HuH-7.5 (cell line): ENCODE data around the gene FXYD1.

Source experiments
- DNase-seq: peaks from one replicate; pipeline ENCODE4 v3.0.0; 2011; ENCODE audit warnings: low spot score

FXYD1 gene

DNA sequence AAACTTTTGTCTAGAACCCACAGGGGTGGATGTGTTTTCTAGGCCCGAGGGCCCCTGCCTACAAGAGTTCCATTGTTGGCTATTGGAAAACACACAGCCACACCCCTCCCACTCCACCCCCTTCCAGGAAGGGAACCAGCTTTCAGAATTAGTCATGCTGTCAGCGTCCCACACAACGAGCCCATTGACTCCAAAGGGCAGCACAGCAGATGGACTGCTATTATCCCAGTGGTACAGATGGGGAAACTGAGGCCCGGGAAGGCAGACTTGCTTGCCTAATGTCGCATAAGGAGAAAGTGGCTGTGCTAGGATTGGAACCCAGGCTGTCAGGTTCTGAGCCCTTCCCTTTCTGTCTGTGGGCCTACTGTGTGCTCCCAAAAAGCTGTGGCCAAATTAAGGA lies 31.1 kb upstream of the FXYD1 start:
- no peak for DNase-seq

GRCh38 chr19:35108730-35109129 lies 29.9 kb upstream of the FXYD1 start:
- no peak for DNase-seq

DNA sequence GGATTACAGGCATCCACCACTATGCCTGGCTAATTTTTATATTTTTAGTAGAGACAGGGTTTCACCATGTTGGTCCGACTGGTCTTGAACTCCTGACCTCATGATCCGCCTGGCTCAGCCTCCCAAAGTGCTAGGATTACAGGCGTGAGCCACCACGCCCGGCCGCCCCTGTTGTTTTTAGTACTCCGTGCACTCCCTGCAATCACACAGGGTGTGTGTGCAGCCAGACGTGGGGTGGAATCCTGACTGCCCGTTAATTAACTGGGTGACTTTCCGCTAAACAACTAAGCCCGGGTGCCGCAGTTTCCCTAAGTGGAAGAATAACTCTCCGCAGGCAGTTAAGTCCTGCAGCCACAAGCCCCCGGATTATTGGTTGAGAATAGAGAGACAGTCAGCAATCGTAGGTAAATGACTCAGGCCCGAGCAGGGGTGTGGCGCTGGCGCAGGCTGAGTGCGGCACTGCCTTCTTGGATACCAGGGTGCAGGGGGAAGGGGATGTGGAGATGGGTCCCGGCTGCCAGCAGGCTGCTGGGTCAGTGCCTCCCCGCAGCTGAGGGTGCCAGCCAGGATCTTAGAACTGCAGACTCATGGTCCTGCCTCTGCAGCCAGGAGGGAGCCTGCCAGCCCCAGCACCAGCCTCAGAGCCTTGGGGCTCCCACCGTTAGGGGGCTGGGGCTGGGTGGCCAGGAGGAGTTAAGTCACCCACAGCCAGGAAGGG lies 29.1 kb upstream of the FXYD1 start:
- DNase-seq, result no peak

- DNase-seq, result no peak
These were observed 27.6 kb upstream of the FXYD1 start for GRCh38 chr19:35110974-35111373.

DNA sequence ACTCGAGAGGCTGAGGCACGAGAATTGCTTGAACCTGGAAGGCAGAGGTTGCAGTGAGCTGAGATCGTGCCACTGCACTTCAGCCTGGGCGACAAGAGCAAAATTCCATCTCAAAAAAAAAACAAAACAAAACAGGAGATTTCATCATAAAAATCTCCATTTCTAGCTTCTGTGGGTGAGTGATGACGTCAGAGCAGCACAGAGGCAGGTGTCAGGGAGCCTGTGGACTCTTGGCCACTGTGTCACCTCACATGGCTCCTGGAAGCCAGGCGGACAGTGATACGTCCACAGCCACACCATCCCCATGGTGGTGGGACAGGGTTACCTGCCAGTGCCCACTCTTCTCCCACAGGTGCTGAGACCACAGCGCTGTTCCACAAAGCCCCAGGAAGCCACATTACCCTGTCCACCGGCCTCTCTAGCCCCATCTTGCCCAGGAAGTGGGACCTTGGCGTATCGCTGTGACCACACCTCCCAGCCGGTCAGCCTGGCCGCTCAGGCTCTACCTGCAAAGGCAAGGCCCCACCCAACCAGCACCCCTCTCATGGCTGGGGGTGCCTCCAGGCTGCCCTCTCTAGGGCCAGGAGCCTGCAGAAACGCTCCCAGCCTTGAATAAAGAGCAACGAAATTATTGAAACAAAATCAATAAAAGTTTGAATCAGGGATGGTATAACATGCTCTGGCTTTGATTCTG lies 25.5 kb upstream of the FXYD1 start:
- no peak for DNase-seq

GRCh38 chr19:35114353-35115176 lies 24.1 kb upstream of the FXYD1 start:
- DNase-seq, result peak; percentile 76

DNA sequence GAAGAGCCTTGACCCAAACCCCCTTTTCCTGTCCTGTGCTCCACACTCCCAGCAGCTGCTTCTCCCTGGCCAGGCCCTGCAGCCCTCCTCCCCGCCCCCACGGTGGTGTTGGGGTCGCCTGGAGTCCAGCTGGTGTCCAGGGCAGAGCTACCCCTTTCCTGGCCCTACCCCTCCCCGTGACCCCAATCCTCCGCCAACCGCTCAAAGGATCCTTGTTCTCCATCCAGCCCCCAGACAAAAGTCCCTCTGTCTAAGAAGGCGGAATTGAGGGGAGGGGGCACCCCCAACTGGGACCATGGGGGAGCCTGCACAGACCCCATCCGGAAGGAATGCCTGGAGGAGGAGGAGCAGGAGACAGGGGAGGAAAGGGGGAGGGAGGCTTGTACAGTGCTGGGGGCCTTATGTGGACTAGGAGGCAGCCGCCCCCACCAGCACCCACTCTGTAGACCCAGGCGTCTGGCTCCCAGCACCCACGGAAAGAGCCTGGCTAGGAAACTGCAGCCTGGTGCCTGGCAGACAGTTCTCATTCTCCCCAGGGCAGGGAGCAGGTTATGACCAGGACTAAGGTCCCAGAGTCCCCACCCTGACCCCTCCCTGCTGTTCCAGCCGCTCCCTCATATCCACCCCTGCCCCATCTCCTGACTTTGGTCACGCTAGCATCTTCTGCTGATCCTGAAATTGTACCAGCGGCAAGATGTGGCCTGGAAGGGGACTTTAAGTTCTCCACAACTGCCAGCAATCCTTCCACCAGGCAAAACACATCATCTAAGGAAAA lies 23.3 kb upstream of the FXYD1 start, which contains the start of gene FXYD3:
Gene FXYD3 (plus strand): TSS at position 647 of the 775 bp plus-strand sequence. CDS start 3,554 bp downstream, outside the sequence.
- DNase-seq, result no peak

DNA sequence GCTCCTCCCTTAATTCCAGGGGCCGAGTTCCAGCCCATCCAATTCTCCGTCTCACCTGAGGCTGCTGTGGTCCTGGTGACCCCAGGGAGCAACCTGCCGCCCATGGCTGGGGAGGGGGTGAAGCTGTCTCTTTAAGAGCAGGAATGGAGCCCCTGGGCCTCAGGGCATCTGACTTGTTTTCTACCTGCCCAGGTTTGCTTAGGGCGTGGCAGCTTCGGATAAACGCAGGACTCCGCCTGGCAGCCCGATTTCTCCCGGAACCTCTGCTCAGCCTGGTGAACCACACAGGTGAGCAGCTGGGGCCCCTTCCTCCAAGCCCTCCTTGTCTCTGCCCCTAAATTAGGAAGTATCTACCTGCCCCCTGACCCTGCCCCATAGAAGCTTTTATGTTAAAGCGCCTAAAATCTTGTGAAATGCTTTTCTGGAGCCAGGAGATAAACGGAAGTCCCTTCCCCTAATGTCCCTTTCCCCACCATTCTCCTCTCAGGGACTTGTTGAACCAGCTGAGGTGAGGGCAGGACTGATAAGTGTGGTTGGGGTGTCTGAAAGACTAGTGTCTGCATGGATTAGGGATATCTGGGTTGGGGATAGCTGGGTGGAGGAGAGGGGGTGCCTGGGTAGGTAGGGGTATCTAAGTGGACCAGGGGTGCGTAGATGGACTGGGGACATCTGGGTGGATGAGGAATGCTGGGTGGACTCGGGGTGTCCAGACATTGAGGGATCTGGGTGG lies 22.4 kb upstream of the FXYD1 start:
- no peak for DNase-seq

- DNase-seq, result no peak
These were observed 21.5 kb upstream of the FXYD1 start for GRCh38 chr19:35117116-35117515.

DNA sequence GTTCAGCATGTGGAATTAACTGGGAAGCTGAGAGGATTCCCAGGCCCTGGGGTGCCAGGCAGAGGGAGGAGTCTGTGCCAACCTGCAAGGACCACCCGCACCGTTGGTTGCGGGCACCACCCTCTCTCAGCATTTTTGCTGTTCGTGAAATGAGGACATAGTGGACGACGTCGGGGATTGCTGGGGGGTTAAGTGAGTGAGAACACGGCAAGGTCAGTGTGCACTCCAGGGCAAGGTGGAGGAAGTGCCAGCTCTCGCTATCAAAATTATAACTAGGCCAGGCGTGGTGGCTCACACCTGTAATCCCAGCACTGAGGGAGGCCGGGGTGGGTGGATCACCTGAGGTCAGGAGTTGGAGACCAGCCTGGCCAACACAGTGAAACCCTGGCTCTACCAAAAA lies 20.8 kb upstream of the FXYD1 start:
- no peak for DNase-seq

- DNase-seq, result no peak
These were observed 20.2 kb upstream of the FXYD1 start for GRCh38 chr19:35118268-35119020.

DNA sequence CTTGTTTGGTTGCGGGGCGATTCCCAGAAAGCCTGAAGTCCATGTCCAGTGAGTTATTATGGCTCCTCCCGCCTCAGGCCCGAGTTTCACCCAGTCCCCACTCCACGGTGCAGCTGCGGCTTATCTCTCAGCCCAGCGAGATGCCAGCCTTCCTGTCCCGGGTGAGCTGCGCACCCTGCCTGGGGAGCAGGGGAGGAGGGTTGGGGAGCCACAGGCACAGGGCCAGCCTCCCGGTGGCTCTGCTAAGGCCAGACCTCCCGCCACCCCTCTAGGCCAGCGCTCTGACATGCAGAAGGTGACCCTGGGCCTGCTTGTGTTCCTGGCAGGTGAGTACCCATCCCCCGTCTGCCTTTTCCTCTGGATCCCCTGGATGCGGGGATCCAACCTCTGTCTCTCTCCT lies 19.5 kb upstream of the FXYD1 start:
- no peak for DNase-seq

GRCh38 chr19:35119578-35120155 lies 19.0 kb upstream of the FXYD1 start:
- no peak for DNase-seq

- no peak for DNase-seq
These were observed 18.1 kb upstream of the FXYD1 start for GRCh38 chr19:35120492-35120891.

DNA sequence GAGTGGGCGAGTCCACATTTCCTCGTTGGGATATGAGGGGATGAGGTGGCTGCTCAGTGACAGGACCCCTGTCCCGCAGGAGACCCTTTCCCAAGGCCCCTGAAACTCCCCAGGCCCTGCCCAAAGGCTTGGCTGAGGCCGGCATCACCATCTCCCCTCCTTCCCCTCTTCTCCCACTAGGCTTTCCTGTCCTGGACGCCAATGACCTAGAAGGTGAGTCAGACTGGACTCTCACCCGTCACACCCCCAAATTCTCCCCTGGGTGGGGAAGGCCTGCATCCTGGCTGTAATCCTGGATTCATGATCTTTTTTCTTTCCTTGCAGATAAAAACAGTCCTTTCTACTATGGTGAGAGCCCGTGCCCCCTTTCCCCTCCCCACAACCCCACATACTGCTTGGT lies 17.7 kb upstream of the FXYD1 start:
- no peak for DNase-seq

DNA sequence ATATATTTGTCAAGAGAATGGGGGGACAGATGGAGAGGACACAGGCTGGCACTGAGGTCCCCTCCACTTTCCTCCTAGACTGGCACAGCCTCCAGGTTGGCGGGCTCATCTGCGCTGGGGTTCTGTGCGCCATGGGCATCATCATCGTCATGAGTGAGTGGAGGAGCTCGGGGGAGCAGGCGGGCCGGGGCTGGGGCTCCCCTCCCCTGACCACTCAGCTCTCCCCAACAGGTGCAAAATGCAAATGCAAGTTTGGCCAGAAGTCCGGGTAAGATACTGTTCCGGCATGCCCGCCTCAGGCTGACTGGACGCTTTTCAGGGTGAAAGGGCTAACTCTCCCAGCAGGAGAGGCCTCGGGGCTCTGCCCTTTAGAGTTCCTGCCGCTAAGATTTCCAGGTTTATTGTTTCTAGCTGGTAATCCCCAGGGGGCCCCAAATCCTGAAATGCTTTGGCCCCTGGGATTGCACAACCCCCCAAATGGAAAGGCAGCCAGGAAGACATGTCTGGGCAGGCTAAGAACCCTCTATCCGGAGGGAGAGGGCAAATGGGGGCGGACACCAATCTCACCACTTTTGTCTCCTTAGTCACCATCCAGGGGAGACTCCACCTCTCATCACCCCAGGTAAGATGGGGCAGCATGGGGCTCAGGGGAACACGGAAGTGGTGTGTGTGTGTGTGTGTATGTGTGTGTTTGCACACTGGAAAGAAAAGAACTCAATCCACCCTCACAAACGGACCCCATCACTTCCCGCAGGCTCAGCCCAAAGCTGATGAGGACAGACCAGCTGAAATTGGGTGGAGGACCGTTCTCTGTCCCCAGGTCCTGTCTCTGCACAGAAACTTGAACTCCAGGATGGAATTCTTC lies 15.7 kb upstream of the FXYD1 start:
- DNase-seq, result no peak

GRCh38 chr19:35123573-35123972 lies 15.1 kb upstream of the FXYD1 start:
- DNase-seq, result no peak

- no peak for DNase-seq
These were observed 14.2 kb upstream of the FXYD1 start for GRCh38 chr19:35124098-35125060.
